HepG2 (cell line): Measurements from ENCODE around the gene TATDN2. TPM values are rescaled to one million over a fixed set of nuclear protein-coding genes. Genes with fewer than 3 reads are reported as not detected.

Source experiments
- CENPX ChIP-seq: sonication (generic); formaldehyde crosslinking; IDR thresholded peaks from 2 replicates; pipeline ENCODE4 v1.9.0; 2021; ENCODE audit warnings: mild to moderate bottlenecking, missing genetic modification reagents, moderate library complexity
- CREM ChIP-seq, 2 experiments: sonication (generic) in 1 of 2; formaldehyde crosslinking in 1 of 2; IDR thresholded peaks; 2 replicates each; pipeline versions ENCODE4 v1.4.0 to v1.6.1; 2016 to 2020; ENCODE audit warnings: antibody characterized with exemption in 1 of 2, mild to moderate bottlenecking in 1 of 2, missing genetic modification reagents in 1 of 2
- DNMT1 ChIP-seq: sonication (generic); formaldehyde crosslinking; IDR thresholded peaks from 2 replicates; pipeline ENCODE4 v1.5.1; 2020; ENCODE audit warnings: mild to moderate bottlenecking, missing genetic modification reagents
- JUN ChIP-seq: sonication (generic); formaldehyde crosslinking; IDR thresholded peaks from 2 replicates; pipeline ENCODE4 v1.4.0; 2020; ENCODE audit warnings: mild to moderate bottlenecking, missing genetic modification reagents
- NCOR1 ChIP-seq: fragments of 200-600 bp; sonication (generic); IDR thresholded peaks from 2 replicates; pipeline ENCODE4 v1.7.0; 2017; ENCODE audit warnings: antibody characterized with exemption, low read length, borderline replicate concordance
- PHF21A ChIP-seq: sonication (generic); formaldehyde crosslinking; IDR thresholded peaks from 2 replicates; pipeline ENCODE4 v1.5.0; 2020; ENCODE audit warnings: mild to moderate bottlenecking, missing genetic modification reagents
- SIN3A ChIP-seq: IDR thresholded peaks from 2 replicates; pipeline ENCODE4 v1.6.1; 2011; ENCODE audit warnings: low read depth, mild to moderate bottlenecking, control low read depth, low read length, borderline replicate concordance
- XRCC5 ChIP-seq: fragments of 200-400 bp; formaldehyde crosslinking; optimal IDR thresholded peaks from 2 replicates; pipeline ENCODE3; 2017; ENCODE audit warnings: mild to moderate bottlenecking, low read length
- ZBTB1 ChIP-seq: sonication (generic); formaldehyde crosslinking; IDR thresholded peaks from 2 replicates; pipeline ENCODE4 v1.4.0; 2020; ENCODE audit warnings: missing genetic modification reagents, borderline replicate concordance
- ZFP90 ChIP-seq: sonication (generic); formaldehyde crosslinking; IDR thresholded peaks from 2 replicates; pipeline ENCODE4 v1.8.0; 2022; ENCODE audit warnings: missing genetic modification reagents, mild to moderate bottlenecking, inconsistent platforms, borderline replicate concordance
- ZNF451 ChIP-seq: sonication (generic); formaldehyde crosslinking; IDR thresholded peaks from 2 replicates; pipeline ENCODE4 v1.5.0; 2020; ENCODE audit warnings: mild to moderate bottlenecking, missing genetic modification reagents
- ZNF546 ChIP-seq: sonication (generic); formaldehyde crosslinking; conservative IDR thresholded peaks from 2 replicates; pipeline ENCODE4 v1.8.1; 2023; ENCODE audit warnings: mild to moderate bottlenecking, missing genetic modification reagents
- ZNF552 ChIP-seq: sonication (generic); formaldehyde crosslinking; IDR thresholded peaks from 2 replicates; pipeline ENCODE4 v1.9.0; 2022; ENCODE audit warnings: missing genetic modification reagents, mild to moderate bottlenecking, borderline replicate concordance
- ZNF605 ChIP-seq: sonication (generic); formaldehyde crosslinking; IDR thresholded peaks from 2 replicates; pipeline ENCODE4 v1.8.0; 2022; ENCODE audit warnings: mild to moderate bottlenecking, missing genetic modification reagents
- ZNF607 ChIP-seq: sonication (generic); formaldehyde crosslinking; IDR thresholded peaks from 2 replicates; pipeline ENCODE4 v1.5.1; 2020; ENCODE audit warnings: missing genetic modification reagents, mild to moderate bottlenecking, borderline replicate concordance
- ZNF761 ChIP-seq: sonication (generic); formaldehyde crosslinking; conservative IDR thresholded peaks from 2 replicates; pipeline ENCODE4 v1.4.0; 2020; ENCODE audit warnings: mild to moderate bottlenecking, missing genetic modification reagents
- polyA plus RNA-seq, 8 experiments: library from polyadenylated mRNA; depleted of rRNA in 3 of 8; stranded (reverse) in 7 of 8; unstranded in 1 of 8; fragments of >200 nt; fragmentation: Illumina TruSeq in 4 of 8; extraction: Trizol in 4 of 8; gene quantifications; 2 replicates each; pipeline versions ENCODE4 v1.2.1 to v1.2.3, GENCODE V29; 2011 to 2016; ENCODE audit warnings: low read depth in 4 of 8, missing spikeins in 1 of 8, mixed read lengths in 1 of 8; ENCODE audit not compliant: insufficient read depth in 1 of 8
- total RNA-seq, 5 experiments: library from RNA; depleted of rRNA; stranded (reverse); fragments of >200 nt; fragmentation: Illumina TruSeq; extraction: Trizol; gene quantifications; 2 replicates each; pipeline ENCODE4 v1.2.3, GENCODE V29; 2016; ENCODE audit warnings: low read depth in 1 of 5
- TF ChIP-seq, protein P1 (sequence below): sonication (generic); formaldehyde crosslinking; IDR thresholded peaks from 2 replicates; pipeline ENCODE4 v1.5.0; 2020; ENCODE audit warnings: mild to moderate bottlenecking, missing genetic modification reagents
- TF ChIP-seq, protein P2 (sequence below): sonication (generic); formaldehyde crosslinking; IDR thresholded peaks from 2 replicates; pipeline ENCODE4 v1.4.0; 2020; ENCODE audit warnings: missing genetic modification reagents; ENCODE audit errors: not compliant biosample characterization
- TF ChIP-seq, protein P3 (sequence below): sonication (generic); formaldehyde crosslinking; IDR thresholded peaks from 2 replicates; pipeline ENCODE4 v1.4.0; 2020; ENCODE audit warnings: mild to moderate bottlenecking, missing genetic modification reagents
- TF ChIP-seq, protein P4 (sequence below): sonication (generic); formaldehyde crosslinking; IDR thresholded peaks from 2 replicates; pipeline ENCODE4 v1.4.0; 2020; ENCODE audit warnings: mild to moderate bottlenecking, missing genetic modification reagents
- TF ChIP-seq, protein P5 (sequence below): sonication (generic); formaldehyde crosslinking; IDR thresholded peaks from 2 replicates; pipeline ENCODE4; 2020; ENCODE audit warnings: missing genetic modification reagents, mild to moderate bottlenecking, borderline replicate concordance

The TATDN2 gene
- total and polyA plus RNA-seq, 2 of the 13 experiments (the other 11 are each of a cell fraction or from before 2014, with no cell fraction given) = 12.1 to 21.9 TPM

DNA sequence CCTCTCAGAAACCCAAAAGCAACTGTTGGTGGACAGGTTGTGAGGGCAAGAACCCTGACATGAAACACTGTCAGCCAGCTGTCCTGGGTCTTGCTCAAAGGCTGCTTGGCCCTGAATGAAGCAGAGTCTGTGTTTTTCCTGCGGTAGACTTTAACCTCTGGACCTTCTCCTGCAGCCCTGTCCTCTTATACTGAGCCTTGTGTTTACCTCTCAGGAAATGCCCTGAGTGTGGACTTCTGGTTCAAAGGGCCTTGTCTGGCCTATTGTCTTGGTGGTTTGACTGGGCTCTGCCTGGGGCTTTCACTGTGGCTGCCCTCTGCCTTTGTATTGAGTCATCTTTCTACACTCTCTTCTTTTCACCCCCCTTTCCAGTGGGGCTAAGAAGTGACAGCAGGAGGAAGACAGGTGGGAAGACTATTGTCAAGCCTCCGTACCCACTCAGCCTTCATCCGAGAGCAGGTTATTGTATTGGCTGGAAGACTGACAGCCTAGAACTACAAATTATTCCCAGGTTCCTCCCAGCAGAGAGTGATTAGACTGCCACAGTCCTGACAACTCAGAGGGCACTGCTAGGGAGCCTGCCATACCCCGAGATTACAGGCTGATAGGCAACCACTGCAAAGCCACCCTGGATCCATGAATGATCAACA, 69.2 kb downstream of the TATDN2 start (continued):
- TF ChIP-seq CREM (IDR thresholded peaks at IDR 0.05) (peak; percentile 82; the same call in 1 of the 2 replicates), CREM (CRISPR knock-in tag; IDR thresholded peaks at IDR 0.05) (no peak), ZNF761 (CRISPR knock-in tag) (peak; percentile 52; the same call in 1 of the 2 replicates), ZNF607 (CRISPR knock-in tag) (peak; percentile 33; the same call in 1 of the 2 replicates), XRCC5 (peak; percentile 71), ZNF605 (CRISPR knock-in tag) (peak; percentile 61; the same call in 1 of the 2 replicates), DNMT1 (CRISPR knock-in tag) (0 out of 2 replicates have a peak, but pooled peaks have one; percentile 34), JUN (CRISPR knock-in tag) (peak; percentile 50), ZNF552 (CRISPR knock-in tag) (no peak), ZBTB1 (CRISPR knock-in tag) (no peak), ZNF451 (0 out of 2 replicates have a peak, but pooled peaks have one; percentile 40), NCOR1 (peak; percentile 98), ZFP90 (CRISPR knock-in tag) (no peak), SIN3A (0 out of 2 replicates have a peak, but pooled peaks have one; percentile 54), PHF21A (CRISPR knock-in tag) (peak; percentile 90), CENPX (no peak), ZNF546 (CRISPR knock-in tag) (0 out of 2 replicates have a peak, but pooled peaks have one; percentile 36)
- TF ChIP-seq, protein P1, sequence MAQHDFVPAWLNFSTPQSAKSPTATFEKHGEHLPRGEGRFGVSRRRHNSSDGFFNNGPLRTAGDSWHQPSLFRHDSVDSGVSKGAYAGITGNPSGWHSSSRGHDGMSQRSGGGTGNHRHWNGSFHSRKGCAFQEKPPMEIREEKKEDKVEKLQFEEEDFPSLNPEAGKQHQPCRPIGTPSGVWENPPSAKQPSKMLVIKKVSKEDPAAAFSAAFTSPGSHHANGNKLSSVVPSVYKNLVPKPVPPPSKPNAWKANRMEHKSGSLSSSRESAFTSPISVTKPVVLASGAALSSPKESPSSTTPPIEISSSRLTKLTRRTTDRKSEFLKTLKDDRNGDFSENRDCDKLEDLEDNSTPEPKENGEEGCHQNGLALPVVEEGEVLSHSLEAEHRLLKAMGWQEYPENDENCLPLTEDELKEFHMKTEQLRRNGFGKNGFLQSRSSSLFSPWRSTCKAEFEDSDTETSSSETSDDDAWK = no peak
- TF ChIP-seq, protein P2, sequence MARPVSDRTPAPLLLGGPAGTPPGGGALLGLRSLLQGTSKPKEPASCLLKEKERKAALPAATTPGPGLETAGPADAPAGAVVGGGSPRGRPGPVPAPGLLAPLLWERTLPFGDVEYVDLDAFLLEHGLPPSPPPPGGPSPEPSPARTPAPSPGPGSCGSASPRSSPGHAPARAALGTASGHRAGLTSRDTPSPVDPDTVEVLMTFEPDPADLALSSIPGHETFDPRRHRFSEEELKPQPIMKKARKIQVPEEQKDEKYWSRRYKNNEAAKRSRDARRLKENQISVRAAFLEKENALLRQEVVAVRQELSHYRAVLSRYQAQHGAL (CRISPR knock-in tag) = no peak
- TF ChIP-seq, protein P3, sequence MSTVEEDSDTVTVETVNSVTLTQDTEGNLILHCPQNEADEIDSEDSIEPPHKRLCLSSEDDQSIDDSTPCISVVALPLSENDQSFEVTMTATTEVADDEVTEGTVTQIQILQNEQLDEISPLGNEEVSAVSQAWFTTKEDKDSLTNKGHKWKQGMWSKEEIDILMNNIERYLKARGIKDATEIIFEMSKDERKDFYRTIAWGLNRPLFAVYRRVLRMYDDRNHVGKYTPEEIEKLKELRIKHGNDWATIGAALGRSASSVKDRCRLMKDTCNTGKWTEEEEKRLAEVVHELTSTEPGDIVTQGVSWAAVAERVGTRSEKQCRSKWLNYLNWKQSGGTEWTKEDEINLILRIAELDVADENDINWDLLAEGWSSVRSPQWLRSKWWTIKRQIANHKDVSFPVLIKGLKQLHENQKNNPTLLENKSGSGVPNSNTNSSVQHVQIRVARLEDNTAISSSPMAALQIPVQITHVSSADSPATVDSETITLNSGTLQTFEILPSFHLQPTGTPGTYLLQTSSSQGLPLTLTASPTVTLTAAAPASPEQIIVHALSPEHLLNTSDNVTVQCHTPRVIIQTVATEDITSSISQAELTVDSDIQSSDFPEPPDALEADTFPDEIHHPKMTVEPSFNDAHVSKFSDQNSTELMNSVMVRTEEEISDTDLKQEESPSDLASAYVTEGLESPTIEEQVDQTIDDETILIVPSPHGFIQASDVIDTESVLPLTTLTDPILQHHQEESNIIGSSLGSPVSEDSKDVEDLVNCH (CRISPR knock-in tag) = no peak
- TF ChIP-seq, protein P4, sequence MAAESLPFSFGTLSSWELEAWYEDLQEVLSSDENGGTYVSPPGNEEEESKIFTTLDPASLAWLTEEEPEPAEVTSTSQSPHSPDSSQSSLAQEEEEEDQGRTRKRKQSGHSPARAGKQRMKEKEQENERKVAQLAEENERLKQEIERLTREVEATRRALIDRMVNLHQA (CRISPR knock-in tag) = no peak
- TF ChIP-seq, protein P5, sequence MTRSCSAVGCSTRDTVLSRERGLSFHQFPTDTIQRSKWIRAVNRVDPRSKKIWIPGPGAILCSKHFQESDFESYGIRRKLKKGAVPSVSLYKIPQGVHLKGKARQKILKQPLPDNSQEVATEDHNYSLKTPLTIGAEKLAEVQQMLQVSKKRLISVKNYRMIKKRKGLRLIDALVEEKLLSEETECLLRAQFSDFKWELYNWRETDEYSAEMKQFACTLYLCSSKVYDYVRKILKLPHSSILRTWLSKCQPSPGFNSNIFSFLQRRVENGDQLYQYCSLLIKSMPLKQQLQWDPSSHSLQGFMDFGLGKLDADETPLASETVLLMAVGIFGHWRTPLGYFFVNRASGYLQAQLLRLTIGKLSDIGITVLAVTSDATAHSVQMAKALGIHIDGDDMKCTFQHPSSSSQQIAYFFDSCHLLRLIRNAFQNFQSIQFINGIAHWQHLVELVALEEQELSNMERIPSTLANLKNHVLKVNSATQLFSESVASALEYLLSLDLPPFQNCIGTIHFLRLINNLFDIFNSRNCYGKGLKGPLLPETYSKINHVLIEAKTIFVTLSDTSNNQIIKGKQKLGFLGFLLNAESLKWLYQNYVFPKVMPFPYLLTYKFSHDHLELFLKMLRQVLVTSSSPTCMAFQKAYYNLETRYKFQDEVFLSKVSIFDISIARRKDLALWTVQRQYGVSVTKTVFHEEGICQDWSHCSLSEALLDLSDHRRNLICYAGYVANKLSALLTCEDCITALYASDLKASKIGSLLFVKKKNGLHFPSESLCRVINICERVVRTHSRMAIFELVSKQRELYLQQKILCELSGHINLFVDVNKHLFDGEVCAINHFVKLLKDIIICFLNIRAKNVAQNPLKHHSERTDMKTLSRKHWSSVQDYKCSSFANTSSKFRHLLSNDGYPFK = 0 out of 2 replicates have a peak, but pooled peaks have one; percentile 20
